ENCODE results near the gene ZNF160. TPM values are rescaled to one million over a fixed set of nuclear protein-coding genes. Genes with fewer than 3 reads are reported as not detected.

ZNF160 gene
- total RNA-seq (ENCODE audit: low replicate concordance): 78.3 and 86.0 TPM in 2 replicates

DNA sequence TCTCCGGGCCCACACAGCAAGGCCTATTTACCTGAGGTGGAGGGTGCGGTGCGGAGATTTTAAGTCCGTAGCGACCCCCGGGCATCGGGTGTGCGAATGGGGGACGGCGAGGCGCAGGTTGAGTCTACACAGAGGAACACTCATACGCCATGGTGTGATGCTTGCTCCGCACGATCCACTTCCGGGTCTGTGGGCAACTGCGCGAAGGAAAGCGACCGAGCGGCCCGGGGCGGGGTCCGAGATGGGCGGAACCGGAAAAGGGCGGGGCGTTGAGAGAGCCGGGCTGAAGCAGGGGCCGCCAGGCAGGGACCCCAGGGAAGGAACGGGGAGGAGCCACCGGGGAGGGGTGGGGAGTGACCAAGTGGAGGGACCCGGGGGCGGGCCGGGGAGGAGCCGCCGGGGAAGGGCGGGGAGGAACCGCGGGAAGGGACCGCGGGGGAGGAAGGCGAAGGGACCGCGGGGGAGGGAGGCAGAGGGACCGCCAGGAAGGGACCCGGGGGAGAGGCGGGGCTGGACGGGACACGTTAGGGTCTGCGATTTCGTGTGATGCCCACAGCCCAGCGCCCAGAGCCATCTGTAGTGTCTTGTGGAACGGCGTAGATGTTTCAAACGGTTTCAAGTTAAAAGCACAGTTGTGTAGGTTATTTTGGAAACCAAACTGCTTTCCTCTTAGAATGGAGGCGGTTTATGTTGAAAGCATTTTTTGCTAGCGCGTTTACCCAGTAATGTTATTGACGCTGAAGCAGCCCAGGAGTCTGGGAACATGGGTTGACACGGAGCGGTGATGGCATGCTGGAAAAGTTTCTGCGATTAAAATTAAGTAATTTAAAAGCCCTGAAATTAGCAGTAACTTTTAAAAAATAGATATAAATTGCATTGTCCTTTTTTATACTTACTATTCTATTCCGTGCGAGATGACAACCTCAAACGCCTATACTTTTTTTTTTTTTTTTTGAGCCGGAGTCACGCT, at the start of gene ZNF160:
Gene ZNF160 (minus strand): TSS at position 189 of the 970 bp plus-strand sequence. CDS start 17,146 bp downstream, outside the sequence.
- Histone ChIP-seq H3K9ac (peak within 1 kb of the TSS; percentile 65), H2AFZ (replicated peaks) (peak within 1 kb of the TSS; percentile 75), H3K27ac (no peak within 1 kb of the TSS), H3K79me2 (ENCODE audit: low read depth) (peaks cover 44% of the 10 kb centered on the region), H4K20me1 (ENCODE audit: low read depth) (peaks cover 36% of the 10 kb centered on the region), H3K4me3 (peak within 1 kb of the TSS; percentile 86), H3F3A (ENCODE audit: low read depth) (no peaks in the 10 kb centered on the region), H3K4me2 (peak within 1 kb of the TSS; percentile 95), H3K9me3 (ENCODE audit: low read depth) (no peaks in the 10 kb centered on the region), H3K4me1 (peaks cover 10% of the 10 kb centered on the region), H3K27me3 (no peaks in the 10 kb centered on the region), H3K36me3 (no peaks in the 10 kb centered on the region)
- H3K27ac Mint-ChIP-seq: no peak within 1 kb of the TSS
- peaks cover 20% of the 10 kb centered on the region for H3K9me3 Mint-ChIP-seq
- DNase-seq (ENCODE audit: low spot score): peak; percentile 98
- peaks cover 29% of the 10 kb centered on the region for H3K36me3 Mint-ChIP-seq
- peaks cover 15% of the 10 kb centered on the region for H3K4me1 Mint-ChIP-seq
- H3K27me3 Mint-ChIP-seq (ENCODE audit: insufficient read depth, low read depth): peaks cover 4% of the 10 kb centered on the region
- no peak for TF ChIP-seq CTCF (IDR thresholded peaks at IDR 0.05)
- no peak for TF ChIP-seq EZH2 (IDR thresholded peaks at IDR 0.05)
- no peak for TF ChIP-seq EZH2phosphoT487 (IDR thresholded peaks at IDR 0.05)
- H3K4me3 Mint-ChIP-seq: peak within 1 kb of the TSS; percentile 88

DNA sequence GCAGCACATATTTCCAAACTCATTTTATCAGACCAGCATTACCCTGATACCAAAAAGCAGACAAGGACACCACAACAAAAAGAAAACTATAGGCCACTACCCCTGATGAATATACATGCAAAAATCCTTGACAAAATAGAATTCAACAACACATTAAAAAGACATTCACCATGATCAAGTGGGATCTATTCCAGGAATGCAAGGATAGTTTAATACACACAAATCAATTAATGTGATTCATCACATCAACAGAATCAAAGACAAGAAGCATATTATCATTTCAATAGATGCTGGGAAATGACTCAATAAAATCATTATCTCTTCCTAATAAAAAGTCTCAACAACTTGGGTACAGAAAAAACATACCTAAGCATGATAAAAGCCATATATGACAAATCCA, 44.4 kb upstream of the ZNF160 start:
- Histone ChIP-seq H3K4me3 (no peak overlapping the region), H3K36me3 (peaks cover 41% of the 10 kb centered on the region), H3K9ac (no peak overlapping the region), H3K27me3 (no peaks in the 10 kb centered on the region), H2AFZ (replicated peaks) (no peak overlapping the region), H3K79me2 (ENCODE audit: low read depth) (no peaks in the 10 kb centered on the region), H3K27ac (no peak overlapping the region), H3K4me2 (no peak overlapping the region), H3F3A (ENCODE audit: low read depth) (no peaks in the 10 kb centered on the region), H4K20me1 (ENCODE audit: low read depth) (no peaks in the 10 kb centered on the region), H3K9me3 (ENCODE audit: low read depth) (peaks cover 17% of the 10 kb centered on the region), H3K4me1 (no peaks in the 10 kb centered on the region)
- no peak overlapping the region for H3K4me3 Mint-ChIP-seq
- no peaks in the 10 kb centered on the region for H3K4me1 Mint-ChIP-seq
- TF ChIP-seq EZH2 (IDR thresholded peaks at IDR 0.05): no peak
- no peak for TF ChIP-seq EZH2phosphoT487 (IDR thresholded peaks at IDR 0.05)
- no peak for TF ChIP-seq CTCF (IDR thresholded peaks at IDR 0.05)
- H3K27me3 Mint-ChIP-seq (ENCODE audit: insufficient read depth, low read depth): no peaks in the 10 kb centered on the region
- DNase-seq (ENCODE audit: low spot score): no peak
- H3K27ac Mint-ChIP-seq: no peak overlapping the region
- H3K9me3 Mint-ChIP-seq: peaks cover 72% of the 10 kb centered on the region
- H3K36me3 Mint-ChIP-seq: peaks cover 74% of the 10 kb centered on the region

- no peaks in the 10 kb centered on the region for H4K20me1 ChIP-seq (ENCODE audit: low read depth)
- no peaks in the 10 kb centered on the region for H3K79me2 ChIP-seq (ENCODE audit: low read depth)
- Mint-ChIP-seq H3K36me3 (peaks cover 52% of the 10 kb centered on the region), H3K9me3 (peaks cover 81% of the 10 kb centered on the region), H3K27ac (no peak overlapping the region), H3K4me1 (no peaks in the 10 kb centered on the region), H3K27me3 (ENCODE audit: insufficient read depth, low read depth) (no peaks in the 10 kb centered on the region), H3K4me3 (no peak overlapping the region)
- H3K9me3 ChIP-seq (ENCODE audit: low read depth): peaks cover 31% of the 10 kb centered on the region
- H3K36me3 ChIP-seq: peaks cover 38% of the 10 kb centered on the region
- TF ChIP-seq CTCF (IDR thresholded peaks at IDR 0.05): no peak
- TF ChIP-seq EZH2 (IDR thresholded peaks at IDR 0.05): no peak
- TF ChIP-seq EZH2phosphoT487 (IDR thresholded peaks at IDR 0.05): no peak
- no peak overlapping the region for H3K4me3 ChIP-seq
- H3K4me1 ChIP-seq: no peaks in the 10 kb centered on the region
- no peak overlapping the region for H3K9ac ChIP-seq
- no peak overlapping the region for H3K27ac ChIP-seq
- no peak overlapping the region for H2AFZ ChIP-seq (replicated peaks)
- H3F3A ChIP-seq (ENCODE audit: low read depth): no peaks in the 10 kb centered on the region
- no peaks in the 10 kb centered on the region for H3K27me3 ChIP-seq
- no peak overlapping the region for H3K4me2 ChIP-seq
- no peak for DNase-seq (ENCODE audit: low spot score)
Observed at GRCh38 chr19:53140351-53140750, 37.1 kb upstream of the ZNF160 start.

Data from neural progenitor cell (in vitro differentiated cells).